Activated B cell treated with CpG ODN at 0.5 μM for 24 hours (primary cell): Measurements from ENCODE around the gene AAK1. TPM values are rescaled to one million over a fixed set of nuclear protein-coding genes. Genes with fewer than 3 reads are reported as not detected.
A peak's percentile ranks its signal among the peaks of the same experiment; 100 is the strongest.

Experiments used
- ATAC-seq: fragments of 200-7000 bp; cut with Tn5 transposase; one replicate; pipeline ENCODE4 v1.10.0; 2021; ENCODE audit warnings: low read depth, mild to moderate bottlenecking, moderate library complexity
- CTCF ChIA-PET: fragments of 350-600 bp; sonication (Branson Sonifier 250); formaldehyde crosslinking; loops from one replicate; lab custom pipeline; 2021; ENCODE audit warnings: antibody characterized with exemption; lab: Charles Lee
- POLR2A ChIA-PET: fragments of 350-600 bp; sonication (Branson Sonifier 250); formaldehyde crosslinking; loops from one replicate; lab custom pipeline; 2021; ENCODE audit warnings: antibody characterized with exemption; lab: Charles Lee
- DNase-seq: peaks from one replicate; pipeline ENCODE4 v3.0.0; 2022
- H3K27ac Mint-ChIP-seq: one replicate; pipeline ENCODE4 v1.8.0; 2020; ENCODE audit warnings: mixed read lengths
- H3K27me3 Mint-ChIP-seq: one replicate; pipeline ENCODE4 v1.8.0; 2021; ENCODE audit warnings: mixed read lengths
- H3K36me3 Mint-ChIP-seq: one replicate; pipeline ENCODE4 v1.8.0; 2021; ENCODE audit warnings: low read depth, mixed read lengths
- H3K4me1 Mint-ChIP-seq: one replicate; pipeline ENCODE4 v1.8.0; 2021; ENCODE audit warnings: mixed read lengths
- H3K4me3 Mint-ChIP-seq: one replicate; pipeline ENCODE4 v1.8.0; 2020; ENCODE audit warnings: mild to moderate bottlenecking, mixed read lengths
- H3K9me3 Mint-ChIP-seq: one replicate; pipeline ENCODE4 v1.8.0; 2020; ENCODE audit warnings: mixed read lengths
- CTCF ChIP-seq: fragments of 200-600 bp; IDR thresholded peaks from one replicate; pipeline ENCODE4 v1.8.0; 2022; ENCODE audit warnings: antibody characterized with exemption, mild to moderate bottlenecking
- intact Hi-C: fragments of 100-400 bp; cut with micrococcal nuclease; formaldehyde crosslinking; loops from one replicate; pipeline ENCODE4 v1.15.1; 2024
- total RNA-seq: library from RNA; stranded (reverse); gene quantifications from 2 replicates; pipeline ENCODE4 v1.2.3, GENCODE V29; 2022

AAK1 gene
- total RNA-seq, 1 donor from 2014 or later: 4.7 TPM

GRCh38 chr2:69509011-69509749 is 134.4 kb downstream of the AAK1 start:
- intact Hi-C loops: no loop called here
- ATAC-seq (no peak), DNase-seq (no peak)
- TF ChIP-seq CTCF: no peak
- peaks cover 4% of the 10 kb centered on the region for H3K9me3 Mint-ChIP-seq
- POLR2A ChIA-PET: no interaction called here
- CTCF ChIA-PET: no interaction called here
- no peaks in the 10 kb centered on the region for H3K27me3 Mint-ChIP-seq
- no peak overlapping the region for H3K4me3 Mint-ChIP-seq
- no peak overlapping the region for H3K27ac Mint-ChIP-seq
- H3K36me3 Mint-ChIP-seq: no peaks in the 10 kb centered on the region
- H3K4me1 Mint-ChIP-seq: no peaks in the 10 kb centered on the region

GRCh38 chr2:69505710-69506109 is 137.8 kb downstream of the AAK1 start:
- TF ChIP-seq CTCF: no peak
- ChIA-PET CTCF (no interaction called here), POLR2A (no interaction called here)
- DNase-seq (no peak), ATAC-seq (no peak)
- intact Hi-C loops: no loop called here
- H3K9me3 Mint-ChIP-seq: peaks cover 4% of the 10 kb centered on the region
- H3K4me1 Mint-ChIP-seq: no peaks in the 10 kb centered on the region
- no peaks in the 10 kb centered on the region for H3K27me3 Mint-ChIP-seq
- H3K4me3 Mint-ChIP-seq: no peak overlapping the region
- H3K36me3 Mint-ChIP-seq: no peaks in the 10 kb centered on the region
- no peak overlapping the region for H3K27ac Mint-ChIP-seq

GRCh38 chr2:69501301-69501700 is 142.2 kb downstream of the AAK1 start:
- ChIA-PET CTCF (no interaction called here), POLR2A (no interaction called here)
- Mint-ChIP-seq H3K36me3 (no peaks in the 10 kb centered on the region), H3K9me3 (no peaks in the 10 kb centered on the region), H3K4me1 (peaks cover 14% of the 10 kb centered on the region), H3K4me3 (no peak overlapping the region), H3K27me3 (peaks cover 3% of the 10 kb centered on the region), H3K27ac (no peak overlapping the region)
- no peak for TF ChIP-seq CTCF
- DNase-seq (no peak), ATAC-seq (no peak)
- intact Hi-C loops: no loop called here

GRCh38 chr2:69499966-69500365 is 143.6 kb downstream of the AAK1 start:
- no peak for TF ChIP-seq CTCF
- no peak overlapping the region for H3K27ac Mint-ChIP-seq
- ATAC-seq (no peak), DNase-seq (no peak)
- POLR2A ChIA-PET: no interaction called here
- no peak overlapping the region for H3K4me3 Mint-ChIP-seq
- intact Hi-C loops: no loop called here
- peaks cover 3% of the 10 kb centered on the region for H3K27me3 Mint-ChIP-seq
- peaks cover 14% of the 10 kb centered on the region for H3K4me1 Mint-ChIP-seq
- no peaks in the 10 kb centered on the region for H3K9me3 Mint-ChIP-seq
- CTCF ChIA-PET: no interaction called here
- no peaks in the 10 kb centered on the region for H3K36me3 Mint-ChIP-seq

- Mint-ChIP-seq H3K9me3 (no peaks in the 10 kb centered on the region), H3K4me3 (peak overlapping the region; percentile 26), H3K27ac (no peak overlapping the region), H3K36me3 (no peaks in the 10 kb centered on the region), H3K4me1 (peaks cover 14% of the 10 kb centered on the region), H3K27me3 (peaks cover 3% of the 10 kb centered on the region)
- TF ChIP-seq CTCF: no peak
- intact Hi-C loops: no loop called here
- CTCF ChIA-PET: no interaction called here
- DNase-seq (no peak), ATAC-seq (peak; percentile 88)
- POLR2A ChIA-PET: no interaction called here
These were observed 144.3 kb downstream of the AAK1 start for GRCh38 chr2:69499242-69499641.
